HEK293 (cell line): ENCODE results near the gene MDM2.

ENCODE experiments used
- CTCF ChIA-PET: fragments of 350-600 bp; formaldehyde crosslinking; extraction: SDS; loops from one replicate; lab custom pipeline; 2021; ENCODE audit warnings: antibody characterized with exemption; lab: Yijun Ruan, JAX
- POLR2A ChIA-PET: fragments of 300-600 bp; formaldehyde crosslinking; extraction: SDS; loops from one replicate; lab custom pipeline; 2020; ENCODE audit warnings: antibody characterized with exemption, inconsistent platforms; lab: Yijun Ruan, JAX
- H3K27ac ChIP-seq: fragments of 200-500 bp; sonication (Bioruptor generic); 2 replicates; pipeline ENCODE4 v1.5.1; 2014; ENCODE audit warnings: low read depth, low read length, control low read depth, inconsistent platforms; ENCODE audit errors: extremely low read depth
- H3K36me3 ChIP-seq, 2 experiments: fragments of 200-500 bp in 1 of 2; sonication (Bioruptor generic) in 1 of 2; 1 replicate in 1 of 2; 2 replicates in 1 of 2; pipeline ENCODE4 v1.5.1; 2014 to 2017; ENCODE audit warnings: inconsistent platforms in 2 of 2, low read length in 2 of 2; ENCODE audit not compliant: control insufficient read depth in 2 of 2, insufficient read depth in 1 of 2
- H3K4me1 ChIP-seq: fragments of 200-500 bp; sonication (Bioruptor generic); 2 replicates; pipeline ENCODE4 v1.5.1; 2014; ENCODE audit warnings: mild to moderate bottlenecking, low read length, inconsistent platforms; ENCODE audit not compliant: control insufficient read depth, insufficient read depth
- H3K4me3 ChIP-seq: 2 replicates; pipeline ENCODE4 v1.5.1; 2011; ENCODE audit warnings: low read depth, mild to moderate bottlenecking, control low read depth, low read length, moderate library complexity
- H3K9me3 ChIP-seq: fragments of 200-500 bp; sonication (Bioruptor generic); 2 replicates; pipeline ENCODE4 v1.5.1; 2014; ENCODE audit warnings: low read depth, low read length, inconsistent platforms; ENCODE audit not compliant: control insufficient read depth, insufficient read depth
- BCL11A ChIP-seq: fragments of 450-650 bp; formaldehyde crosslinking; IDR thresholded peaks from 2 replicates; pipeline ENCODE4 v1.5.1; 2016; ENCODE audit warnings: low read depth, missing biosample characterization, missing genetic modification characterization
- BCL6B ChIP-seq: fragments of 450-650 bp; formaldehyde crosslinking; IDR thresholded peaks from 2 replicates; pipeline ENCODE4 v1.5.1; 2017; ENCODE audit warnings: missing biosample characterization, missing genetic modification characterization
- GLI2 ChIP-seq: fragments of 450-650 bp; formaldehyde crosslinking; IDR thresholded peaks from 2 replicates; pipeline ENCODE4; 2017; ENCODE audit warnings: missing biosample characterization, missing genetic modification characterization, low read depth, borderline replicate concordance
- INSM2 ChIP-seq: fragments of 450-650 bp; formaldehyde crosslinking; IDR thresholded peaks from 2 replicates; pipeline ENCODE4 v1.5.1; 2016; ENCODE audit warnings: missing biosample characterization, missing genetic modification characterization
- ZNF132 ChIP-seq: fragments of 450-650 bp; formaldehyde crosslinking; IDR thresholded peaks from 2 replicates; pipeline ENCODE4 v1.5.1; 2017; ENCODE audit warnings: missing biosample characterization, missing genetic modification characterization, borderline replicate concordance
- ZNF140 ChIP-seq: fragments of 450-650 bp; formaldehyde crosslinking; IDR thresholded peaks from 2 replicates; pipeline ENCODE4 v1.5.1; 2016; ENCODE audit warnings: missing biosample characterization, missing genetic modification characterization
- ZNF174 ChIP-seq: fragments of 450-650 bp; formaldehyde crosslinking; IDR thresholded peaks from 2 replicates; pipeline ENCODE4 v1.5.0; 2017; ENCODE audit warnings: missing biosample characterization, mild to moderate bottlenecking, missing genetic modification characterization
- ZNF202 ChIP-seq: fragments of 450-650 bp; formaldehyde crosslinking; IDR thresholded peaks from 2 replicates; pipeline ENCODE4 v1.5.1; 2016; ENCODE audit warnings: missing biosample characterization, missing genetic modification characterization, borderline replicate concordance
- ZNF280C ChIP-seq: fragments of 450-650 bp; formaldehyde crosslinking; IDR thresholded peaks from 2 replicates; pipeline ENCODE4 v1.5.1; 2016; ENCODE audit warnings: missing biosample characterization, missing genetic modification characterization
- ZNF433 ChIP-seq: fragments of 450-650 bp; formaldehyde crosslinking; IDR thresholded peaks from 2 replicates; pipeline ENCODE4 v1.5.1; 2016; ENCODE audit warnings: missing biosample characterization, missing genetic modification characterization, low read depth
- ZNF571 ChIP-seq: fragments of 450-650 bp; formaldehyde crosslinking; IDR thresholded peaks from 2 replicates; pipeline ENCODE4 v1.5.0; 2017; ENCODE audit warnings: missing biosample characterization, missing genetic modification characterization
- ZNF791 ChIP-seq: fragments of 450-650 bp; formaldehyde crosslinking; IDR thresholded peaks from 2 replicates; pipeline ENCODE4 v1.5.1; 2016; ENCODE audit warnings: missing biosample characterization, missing genetic modification characterization
- ZSCAN30 ChIP-seq: fragments of 450-650 bp; IDR thresholded peaks from 2 replicates; pipeline ENCODE4 v1.5.1; 2018; ENCODE audit warnings: missing biosample characterization, mild to moderate bottlenecking, missing genetic modification characterization, moderate library complexity
- TF ChIP-seq, protein P1 (sequence below): fragments of 450-650 bp; formaldehyde crosslinking; IDR thresholded peaks from 2 replicates; pipeline ENCODE4; 2016; ENCODE audit warnings: missing biosample characterization, missing genetic modification characterization
- TF ChIP-seq, protein P2 (sequence below): fragments of 450-650 bp; formaldehyde crosslinking; IDR thresholded peaks from 2 replicates; pipeline ENCODE4 v1.5.1; 2016; ENCODE audit warnings: missing biosample characterization, missing genetic modification characterization

MDM2 gene

DNA sequence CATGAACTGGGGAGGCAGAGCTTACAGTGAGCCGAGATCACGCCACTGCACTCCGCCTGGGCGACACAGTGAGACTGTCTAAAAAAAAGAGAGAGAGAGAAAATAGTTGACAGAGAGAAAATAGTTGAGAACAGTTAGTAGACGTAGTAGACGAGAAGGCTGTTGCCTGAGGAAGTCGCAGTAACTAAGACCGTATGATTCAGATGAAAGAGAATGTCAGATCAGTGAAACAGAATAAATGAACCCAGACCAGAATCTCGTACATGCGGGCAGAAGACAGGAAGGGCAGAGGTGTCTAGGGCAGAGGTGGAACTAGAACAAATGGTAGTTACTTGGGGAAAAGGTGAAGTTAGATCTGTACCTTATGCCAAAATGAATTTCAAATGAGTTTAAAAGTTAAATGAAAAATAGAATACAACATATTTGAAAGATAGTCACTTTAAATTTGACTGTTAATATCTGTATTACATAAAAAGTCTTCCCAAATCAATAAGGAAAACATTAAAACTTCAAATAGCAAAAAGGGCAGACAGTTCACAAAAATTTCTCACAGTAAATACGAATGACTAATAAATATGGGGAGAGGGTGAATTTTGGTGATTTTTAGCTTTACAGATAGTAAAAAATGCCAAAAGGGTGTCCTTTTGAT is 17.7 kb downstream of the MDM2 start (continued):
- no peak for TF ChIP-seq ZNF174 (tag by site-specific recombination)
- TF ChIP-seq ZNF140 (tag by site-specific recombination), result no peak
- TF ChIP-seq ZNF132, result no peak
- TF ChIP-seq INSM2, result no peak
- TF ChIP-seq ZNF571 (tag by site-specific recombination), result no peak
- TF ChIP-seq BCL11A (tag by site-specific recombination), result no peak
- TF ChIP-seq ZNF433 (tag by site-specific recombination), result no peak
- TF ChIP-seq ZSCAN30 (tag by site-specific recombination), result no peak
- TF ChIP-seq, protein P1, sequence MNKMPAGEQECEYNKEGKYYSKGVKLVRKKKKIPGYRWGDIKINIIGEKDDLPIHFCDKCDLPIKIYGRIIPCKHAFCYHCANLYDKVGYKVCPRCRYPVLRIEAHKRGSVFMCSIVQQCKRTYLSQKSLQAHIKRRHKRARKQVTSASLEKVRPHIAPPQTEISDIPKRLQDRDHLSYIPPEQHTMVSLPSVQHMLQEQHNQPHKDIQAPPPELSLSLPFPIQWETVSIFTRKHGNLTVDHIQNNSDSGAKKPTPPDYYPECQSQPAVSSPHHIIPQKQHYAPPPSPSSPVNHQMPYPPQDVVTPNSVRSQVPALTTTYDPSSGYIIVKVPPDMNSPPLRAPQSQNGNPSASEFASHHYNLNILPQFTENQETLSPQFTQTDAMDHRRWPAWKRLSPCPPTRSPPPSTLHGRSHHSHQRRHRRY (tag by site-specific recombination), result no peak
- TF ChIP-seq BCL6B (tag by site-specific recombination), result no peak
- TF ChIP-seq, all 188 proteins: peak for 0

DNA sequence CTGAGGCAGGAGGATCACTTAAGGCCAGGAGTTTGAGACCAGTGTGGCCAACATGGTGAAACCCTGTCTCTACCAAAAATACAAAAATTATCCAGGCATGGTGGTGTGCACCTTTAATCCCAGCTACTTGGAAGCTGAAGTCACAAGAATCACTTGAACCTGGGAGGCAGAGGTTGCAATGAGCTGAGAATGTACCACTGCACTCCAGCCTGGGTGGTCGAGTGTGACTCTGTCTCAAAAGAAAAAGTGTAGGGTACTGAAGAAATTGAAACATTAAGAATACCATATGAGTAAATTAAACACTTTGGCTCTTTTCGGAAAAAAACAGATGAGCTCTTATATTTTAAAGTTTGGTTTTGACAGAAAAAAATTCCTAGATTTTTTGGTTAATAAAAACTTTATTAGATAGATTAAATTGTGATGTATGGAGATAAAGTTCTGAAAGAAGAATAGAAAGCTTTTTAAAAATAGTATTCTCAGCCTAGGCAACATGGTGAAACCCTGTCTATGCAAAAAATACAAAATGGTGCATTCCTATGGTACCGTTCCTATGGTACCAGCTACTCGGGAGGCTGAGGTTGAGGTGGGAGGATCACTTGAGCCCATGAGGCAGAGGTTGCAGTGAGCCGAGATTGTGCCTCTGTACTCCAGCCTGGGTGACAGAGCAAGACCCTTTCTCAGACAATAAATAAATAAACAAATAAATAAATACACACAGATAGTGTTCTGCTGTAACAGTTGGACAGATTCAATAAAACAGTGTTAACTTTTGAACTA is 20.1 kb downstream of the MDM2 start:
- Histone ChIP-seq H3K36me3 (peaks cover 74 to 97% of the 10 kb centered on the region in 2 experiments), H3K4me3 (no peak overlapping the region), H3K27ac (no peak overlapping the region), H3K9me3 (no peaks in the 10 kb centered on the region), H3K4me1 (no peaks in the 10 kb centered on the region)
- CTCF ChIA-PET, result interaction anchor here (0.6 to 1.0 kb wide), 3 partner anchors 16 to 605 kb away, joined by 3 read pairs; no protein-coding TSS in a partner anchor
- TF ChIP-seq GLI2 (tag by site-specific recombination), result no peak
- TF ChIP-seq ZNF280C (tag by site-specific recombination), result no peak
- no peak for TF ChIP-seq ZNF791 (tag by site-specific recombination)
- TF ChIP-seq ZNF202, result no peak
- TF ChIP-seq, protein P1 (tag by site-specific recombination), result no peak
- TF ChIP-seq, protein P2, sequence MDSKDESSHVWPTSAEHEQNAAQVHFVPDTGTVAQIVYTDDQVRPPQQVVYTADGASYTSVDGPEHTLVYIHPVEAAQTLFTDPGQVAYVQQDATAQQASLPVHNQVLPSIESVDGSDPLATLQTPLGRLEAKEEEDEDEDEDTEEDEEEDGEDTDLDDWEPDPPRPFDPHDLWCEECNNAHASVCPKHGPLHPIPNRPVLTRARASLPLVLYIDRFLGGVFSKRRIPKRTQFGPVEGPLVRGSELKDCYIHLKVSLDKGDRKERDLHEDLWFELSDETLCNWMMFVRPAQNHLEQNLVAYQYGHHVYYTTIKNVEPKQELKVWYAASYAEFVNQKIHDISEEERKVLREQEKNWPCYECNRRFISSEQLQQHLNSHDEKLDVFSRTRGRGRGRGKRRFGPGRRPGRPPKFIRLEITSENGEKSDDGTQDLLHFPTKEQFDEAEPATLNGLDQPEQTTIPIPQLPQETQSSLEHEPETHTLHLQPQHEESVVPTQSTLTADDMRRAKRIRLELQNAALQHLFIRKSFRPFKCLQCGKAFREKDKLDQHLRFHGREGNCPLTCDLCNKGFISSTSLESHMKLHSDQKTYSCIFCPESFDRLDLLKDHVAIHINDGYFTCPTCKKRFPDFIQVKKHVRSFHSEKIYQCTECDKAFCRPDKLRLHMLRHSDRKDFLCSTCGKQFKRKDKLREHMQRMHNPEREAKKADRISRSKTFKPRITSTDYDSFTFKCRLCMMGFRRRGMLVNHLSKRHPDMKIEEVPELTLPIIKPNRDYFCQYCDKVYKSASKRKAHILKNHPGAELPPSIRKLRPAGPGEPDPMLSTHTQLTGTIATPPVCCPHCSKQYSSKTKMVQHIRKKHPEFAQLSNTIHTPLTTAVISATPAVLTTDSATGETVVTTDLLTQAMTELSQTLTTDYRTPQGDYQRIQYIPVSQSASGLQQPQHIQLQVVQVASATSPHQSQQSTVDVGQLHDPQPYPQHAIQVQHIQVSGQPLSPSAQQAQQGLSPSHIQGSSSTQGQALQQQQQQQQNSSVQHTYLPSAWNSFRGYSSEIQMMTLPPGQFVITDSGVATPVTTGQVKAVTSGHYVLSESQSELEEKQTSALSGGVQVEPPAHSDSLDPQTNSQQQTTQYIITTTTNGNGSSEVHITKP, result peak; percentile 59
- POLR2A ChIA-PET, result interaction anchor here (0.6 to 1.3 kb wide), 2 partner anchors 8 to 21 kb away, joined by 3 to 4 read pairs; no protein-coding TSS in a partner anchor
